AG04450 (cell line): Measurements from ENCODE around the gene CALD1. TPM values are rescaled to one million over a fixed set of nuclear protein-coding genes. Genes with fewer than 3 reads are reported as not detected.

Experiments used
- CTCF ChIA-PET: fragments of 300-600, 350-600 bp; formaldehyde crosslinking; extraction: SDS; loops from one replicate; lab custom pipeline; 2022; ENCODE audit warnings: antibody characterized with exemption, inconsistent platforms; lab: Charles Lee
- POLR2A ChIA-PET: fragments of 350-600 bp; formaldehyde crosslinking; extraction: SDS; loops from one replicate; lab custom pipeline; 2021; ENCODE audit warnings: antibody characterized with exemption, inconsistent platforms; lab: Yijun Ruan, JAX
- DNase-seq: peaks from one replicate; pipeline ENCODE4 v3.0.0-alpha.2; 2011; ENCODE audit warnings: low read depth, low spot score
- H3K27ac ChIP-seq: one replicate; pipeline ENCODE4 v1.5.1; 2012; ENCODE audit warnings: low read depth, low read length, control low read depth
- H3K27me3 ChIP-seq: one replicate; pipeline ENCODE4 v1.6.0; 2012; ENCODE audit warnings: low read length; ENCODE audit not compliant: control insufficient read depth, insufficient read depth
- H3K4me3 ChIP-seq: 2 replicates; pipeline ENCODE4 v1.5.1; 2011; ENCODE audit warnings: mild to moderate bottlenecking, low read depth, low read length, control low read depth
- H3K9me3 ChIP-seq: 2 replicates; pipeline ENCODE4 v1.5.1; 2012; ENCODE audit warnings: low read length; ENCODE audit not compliant: control insufficient read depth, insufficient read depth
- CTCF ChIP-seq: IDR thresholded peaks from 2 replicates; pipeline ENCODE4 v1.5.1; 2011; ENCODE audit warnings: low read depth, low read length, control low read depth, inconsistent platforms
- polyA plus RNA-seq: library from polyadenylated mRNA; depleted of rRNA; stranded (reverse); fragments of >200 nt; gene quantifications from 2 replicates; pipeline ENCODE4 v1.2.3, GENCODE V29; 2011

The CALD1 gene
- polyA plus RNA-seq, 1 experiment = 804 TPM

GRCh38 chr7:134787720-134788119, 8.3 kb downstream of the CALD1 start:
- Histone ChIP-seq H3K27ac (no peak overlapping the region), H3K27me3 (no peaks in the 10 kb centered on the region), H3K9me3 (no peaks in the 10 kb centered on the region), H3K4me3 (no peak overlapping the region)
- ChIA-PET POLR2A (interaction anchor here (1.1 to 3.7 kb wide), 4 partner anchors 8 to 98 kb away, joined by 3 to 20 read pairs (median 4); partner anchors contain the start of gene CALD1), CTCF (interaction anchor here (1.0 kb wide), 1 partner anchor 64 kb away, joined by 3 read pairs; no protein-coding TSS in a partner anchor)
- no peak for TF ChIP-seq CTCF
- DNase-seq = no peak

GRCh38 chr7:134788191-134788590, 8.8 kb downstream of the CALD1 start:
- TF ChIP-seq CTCF = no peak
- Histone ChIP-seq H3K27me3 (no peaks in the 10 kb centered on the region), H3K27ac (no peak overlapping the region), H3K9me3 (peaks cover 3% of the 10 kb centered on the region; the same call in 1 of the 2 replicates), H3K4me3 (no peak overlapping the region)
- DNase-seq = no peak
- ChIA-PET CTCF (interaction anchor here (0.6 to 1.0 kb wide), 3 partner anchors 9 to 64 kb away, joined by 3 to 8 read pairs (median 3); no protein-coding TSS in a partner anchor), POLR2A (interaction anchor here (0.6 to 3.7 kb wide), 7 partner anchors 9 to 198 kb away, joined by 3 to 20 read pairs (median 4); partner anchors contain the start of gene CALD1)

- POLR2A ChIA-PET = interaction anchor here (0.6 to 3.7 kb wide), 6 partner anchors 11 to 528 kb away, joined by 3 to 20 read pairs (median 6); partner anchors contain the start of gene CALD1
- peak overlapping the region; percentile 10 for H3K4me3 ChIP-seq
- no peak for TF ChIP-seq CTCF
Observed at GRCh38 chr7:134789967-134790685, 10.7 kb downstream of the CALD1 start.

GRCh38 chr7:134792968-134793367, 13.5 kb downstream of the CALD1 start:
- ChIA-PET POLR2A (interaction anchor here (1.4 to 1.8 kb wide), 4 partner anchors 14 to 103 kb away, joined by 3 to 8 read pairs (median 4); no protein-coding TSS in a partner anchor), CTCF (interaction anchor here (1.1 to 1.3 kb wide), 3 partner anchors 11 to 106 kb away, joined by 3 read pairs; no protein-coding TSS in a partner anchor)
- DNase-seq = no peak
- Histone ChIP-seq H3K27ac (no peak overlapping the region), H3K4me3 (no peak overlapping the region), H3K9me3 (peaks cover 3% of the 10 kb centered on the region; the same call in 1 of the 2 replicates), H3K27me3 (no peaks in the 10 kb centered on the region)
- TF ChIP-seq CTCF = no peak

More at GRCh38 chr7:134789967-134790685, 10.7 kb downstream of the CALD1 start:
- Histone ChIP-seq H3K27me3 (no peaks in the 10 kb centered on the region), H3K27ac (peak overlapping the region; percentile 59), H3K9me3 (peaks cover 3% of the 10 kb centered on the region; the same call in 1 of the 2 replicates)
- CTCF ChIA-PET = interaction anchor here (0.7 to 1.9 kb wide), 5 partner anchors 40 to 165 kb away, joined by 3 to 12 read pairs (median 3); no protein-coding TSS in a partner anchor
- peak; percentile 63 for DNase-seq

- CTCF ChIA-PET = no interaction called here
Observed at GRCh38 chr7:134795231-134795630, 15.8 kb downstream of the CALD1 start.

More at GRCh38 chr7:134795231-134795630, 15.8 kb downstream of the CALD1 start:
- H3K27ac ChIP-seq = no peak overlapping the region
- POLR2A ChIA-PET = no interaction called here
- DNase-seq = no peak
- peaks cover 3% of the 10 kb centered on the region; the same call in 1 of the 2 replicates for H3K9me3 ChIP-seq
- TF ChIP-seq CTCF = no peak
- no peaks in the 10 kb centered on the region for H3K27me3 ChIP-seq
- H3K4me3 ChIP-seq = no peak overlapping the region
